Erythroblast (primary cell): ENCODE data around the gene PTPRA.

ENCODE experiments used
- GATA1 ChIP-seq: IDR thresholded peaks from 2 replicates; pipeline ENCODE4 v1.6.1; 2011; ENCODE audit warnings: low read depth, mild to moderate bottlenecking, control low read depth, low read length, moderate library complexity
- POLR2A ChIP-seq: IDR thresholded peaks from 2 replicates; pipeline ENCODE4 v1.6.1; 2011; ENCODE audit warnings: mild to moderate bottlenecking, low read length

- TF ChIP-seq POLR2A = no peak
- no peak for TF ChIP-seq GATA1
These were observed 43.9 kb upstream of the PTPRA start for GRCh38 chr20:2829376-2829775.
